ENCODE data around the gene FOXO6. TPM values are rescaled to one million over a fixed set of nuclear protein-coding genes. Genes with fewer than 3 reads are reported as not detected.

FOXO6 gene
- polyA plus RNA-seq, 1 donor (not counting 4 experiments of a cell fraction or from before 2014, with no cell fraction given): not detected

- no peak overlapping the region for H2AFZ ChIP-seq (ENCODE audit: control insufficient read depth, low read length)
- H3K9me3 ChIP-seq (ENCODE audit: control insufficient read depth, low read depth, low read length): no peaks in the 10 kb centered on the region
- TF ChIP-seq, protein P1, sequence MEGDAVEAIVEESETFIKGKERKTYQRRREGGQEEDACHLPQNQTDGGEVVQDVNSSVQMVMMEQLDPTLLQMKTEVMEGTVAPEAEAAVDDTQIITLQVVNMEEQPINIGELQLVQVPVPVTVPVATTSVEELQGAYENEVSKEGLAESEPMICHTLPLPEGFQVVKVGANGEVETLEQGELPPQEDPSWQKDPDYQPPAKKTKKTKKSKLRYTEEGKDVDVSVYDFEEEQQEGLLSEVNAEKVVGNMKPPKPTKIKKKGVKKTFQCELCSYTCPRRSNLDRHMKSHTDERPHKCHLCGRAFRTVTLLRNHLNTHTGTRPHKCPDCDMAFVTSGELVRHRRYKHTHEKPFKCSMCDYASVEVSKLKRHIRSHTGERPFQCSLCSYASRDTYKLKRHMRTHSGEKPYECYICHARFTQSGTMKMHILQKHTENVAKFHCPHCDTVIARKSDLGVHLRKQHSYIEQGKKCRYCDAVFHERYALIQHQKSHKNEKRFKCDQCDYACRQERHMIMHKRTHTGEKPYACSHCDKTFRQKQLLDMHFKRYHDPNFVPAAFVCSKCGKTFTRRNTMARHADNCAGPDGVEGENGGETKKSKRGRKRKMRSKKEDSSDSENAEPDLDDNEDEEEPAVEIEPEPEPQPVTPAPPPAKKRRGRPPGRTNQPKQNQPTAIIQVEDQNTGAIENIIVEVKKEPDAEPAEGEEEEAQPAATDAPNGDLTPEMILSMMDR (optimal IDR thresholded peaks at IDR 0.05 in 1 of 3, IDR thresholded peaks at IDR 0.05 in 1 of 3, conservative IDR thresholded peaks at IDR 0.05 in 1 of 3; ENCODE audit: extremely low read depth in 1 of 3, insufficient read depth in 2 of 3, low read length in 3 of 3): no peak
- no peak for TF ChIP-seq EZH2 (IDR thresholded peaks at IDR 0.05; ENCODE audit: low read length)
- peaks cover 2% of the 10 kb centered on the region for H3K4me1 ChIP-seq (ENCODE audit: control insufficient read depth, extremely low read depth, insufficient read depth, low read length)
- DNase-seq (ENCODE audit: low read depth, low spot score): no peak
- H3K9ac ChIP-seq (ENCODE audit: control insufficient read depth, extremely low read depth, insufficient read depth, low read length): no peak overlapping the region
- dilution Hi-C loops (cut with MboI; ENCODE audit: extremely low pct_ligation_motif_present, low sequenced_read_pairs): no loop called here
- no peak for FAIRE-seq
- no peaks in the 10 kb centered on the region for H4K20me1 ChIP-seq (ENCODE audit: control insufficient read depth, extremely low read depth, insufficient read depth, low read length)
- H3K79me2 ChIP-seq (ENCODE audit: control insufficient read depth, insufficient read depth, low read length): no peaks in the 10 kb centered on the region
- H3K27me3 ChIP-seq (ENCODE audit: control insufficient read depth, extremely low read depth, insufficient read depth, low read length): peaks cover 58% of the 10 kb centered on the region
- H3K27ac ChIP-seq (ENCODE audit: control insufficient read depth, insufficient read depth, low read length): no peak overlapping the region
- no peak overlapping the region for H3K4me3 ChIP-seq (ENCODE audit: control insufficient read depth in 2 of 3, extremely low read depth in 1 of 3, insufficient read depth in 2 of 3, low read depth in 1 of 3, low read length in 3 of 3)
- no peak overlapping the region for H3K4me2 ChIP-seq (ENCODE audit: control insufficient read depth, extremely low read depth, insufficient read depth, low read depth, low read length)
- no peaks in the 10 kb centered on the region for H3K9me1 ChIP-seq (ENCODE audit: control insufficient read depth, extremely low read depth, insufficient read depth, low read length)
- H3K36me3 ChIP-seq (ENCODE audit: control insufficient read depth in 2 of 2, extremely low read depth in 1 of 2, insufficient read depth in 2 of 2, low read length in 2 of 2): no peaks in the 10 kb centered on the region
Measured at GRCh38 chr1:41369531-41369930, 8.3 kb downstream of the FOXO6 start.

DNA sequence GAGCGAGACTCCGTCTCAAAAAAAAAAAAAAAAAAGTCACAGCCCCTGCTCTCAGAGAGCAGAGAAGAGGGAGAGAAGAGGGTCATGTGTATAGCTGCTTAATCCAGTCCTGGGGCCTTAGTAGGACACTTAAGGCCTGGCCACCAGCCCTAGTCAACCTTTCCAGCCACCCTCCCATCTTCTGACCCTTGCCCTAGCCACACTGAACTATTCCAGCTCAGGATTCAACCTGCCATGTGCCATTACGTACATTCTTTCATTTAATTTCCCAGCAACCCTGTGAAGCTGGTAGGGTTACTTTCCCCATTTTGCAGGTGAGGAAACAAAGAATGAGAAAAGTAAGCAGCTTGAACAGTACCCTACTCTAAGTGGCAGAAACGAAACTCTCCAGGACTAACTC is 9.0 kb downstream of the FOXO6 start:
- Histone ChIP-seq H2AFZ (ENCODE audit: control insufficient read depth, low read length) (no peak overlapping the region), H3K27me3 (ENCODE audit: control insufficient read depth, extremely low read depth, insufficient read depth, low read length) (peaks cover 54% of the 10 kb centered on the region), H3K36me3 (ENCODE audit: control insufficient read depth in 2 of 2, extremely low read depth in 1 of 2, insufficient read depth in 2 of 2, low read length in 2 of 2) (no peaks in the 10 kb centered on the region), H3K4me1 (ENCODE audit: control insufficient read depth, extremely low read depth, insufficient read depth, low read length) (peaks cover 2% of the 10 kb centered on the region), H3K4me3 (ENCODE audit: control insufficient read depth in 2 of 3, extremely low read depth in 1 of 3, insufficient read depth in 2 of 3, low read depth in 1 of 3, low read length in 3 of 3) (no peak overlapping the region), H3K9ac (ENCODE audit: control insufficient read depth, extremely low read depth, insufficient read depth, low read length) (no peak overlapping the region), H4K20me1 (ENCODE audit: control insufficient read depth, extremely low read depth, insufficient read depth, low read length) (no peaks in the 10 kb centered on the region), H3K9me1 (ENCODE audit: control insufficient read depth, extremely low read depth, insufficient read depth, low read length) (no peaks in the 10 kb centered on the region), H3K27ac (ENCODE audit: control insufficient read depth, insufficient read depth, low read length) (no peak overlapping the region), H3K79me2 (ENCODE audit: control insufficient read depth, insufficient read depth, low read length) (no peaks in the 10 kb centered on the region), H3K9me3 (ENCODE audit: control insufficient read depth, low read depth, low read length) (no peaks in the 10 kb centered on the region), H3K4me2 (ENCODE audit: control insufficient read depth, extremely low read depth, insufficient read depth, low read depth, low read length) (no peak overlapping the region)
- no peak for DNase-seq (ENCODE audit: low read depth, low spot score)
- TF ChIP-seq, protein P1 (optimal IDR thresholded peaks at IDR 0.05 in 1 of 3, IDR thresholded peaks at IDR 0.05 in 1 of 3, conservative IDR thresholded peaks at IDR 0.05 in 1 of 3; ENCODE audit: extremely low read depth in 1 of 3, insufficient read depth in 2 of 3, low read length in 3 of 3): no peak
- TF ChIP-seq EZH2 (IDR thresholded peaks at IDR 0.05; ENCODE audit: low read length): no peak
- FAIRE-seq: no peak
- dilution Hi-C loops (cut with MboI; ENCODE audit: extremely low pct_ligation_motif_present, low sequenced_read_pairs): no loop called here
